ENCODE results near the gene TBC1D2. TPM values are rescaled to one million over a fixed set of nuclear protein-coding genes. Genes with fewer than 3 reads are reported as not detected.

TBC1D2 gene
- total and polyA plus RNA-seq, 2 of the 13 experiments (the other 11 are each of a cell fraction or from before 2014, with no cell fraction given), result 2.0 to 2.8 TPM

GRCh38 chr9:98215271-98215670, 40.2 kb downstream of the TBC1D2 start:
- H3K4me2 ChIP-seq (ENCODE audit: low read depth, low read length), result no peak overlapping the region
- in situ Hi-C loops (cut with HindIII; ENCODE audit: extremely low pct_ligation_motif_present, low pct_unique_long_range_greater_than_20kb) (no loop called here), intact Hi-C loops (cut with micrococcal nuclease; ENCODE audit: unreplicated experiment) (no loop called here)
- no peak for FAIRE-seq
- H3K27me3 ChIP-seq (ENCODE audit: control insufficient read depth in 1 of 2, insufficient read depth in 2 of 2, low read length in 2 of 2), result no peaks in the 10 kb centered on the region
- no peak for DNase-seq (ENCODE audit: low spot score)
- H3K27ac ChIP-seq (ENCODE audit: extremely low read length, insufficient read depth, low read length), result no peak overlapping the region
- H2AFZ ChIP-seq (ENCODE audit: low read length), result no peak overlapping the region
- H3K36me3 ChIP-seq (replicated peaks in 1 of 2; ENCODE audit: control insufficient read depth in 1 of 2, insufficient read depth in 2 of 2, low read length in 2 of 2), result no peaks in the 10 kb centered on the region; a peak in 1 of 5 replicates
- ChIA-PET POLR2A (no interaction called here), CTCF (ENCODE audit: low intra/inter-chr PET ratio, low total read pairs) (interaction anchor here (1.5 kb wide), 1 partner anchor 22 kb away, joined by 4 read pairs; the partner anchor contains the start of gene CORO2A)
- H3K9me3 ChIP-seq (ENCODE audit: low read length), result no peaks in the 10 kb centered on the region
- WGBS (ENCODE audit: low lambda C conversion rate), result 75% methylated on average over 5 of the region's 5 CpGs
- no peak overlapping the region for H3K9ac ChIP-seq (ENCODE audit: insufficient read depth, low read depth, low read length)
- H3K4me1 ChIP-seq (ENCODE audit: insufficient read depth, low read length), result peaks cover 19% of the 10 kb centered on the region
- H3K4me3 ChIP-seq (replicated peaks in 1 of 3; ENCODE audit: insufficient read depth in 1 of 3, low read depth in 2 of 3, low read length in 3 of 3), result no peak overlapping the region
- no peaks in the 10 kb centered on the region for H3K79me2 ChIP-seq (ENCODE audit: insufficient read depth, low read length)
- no TSS peak for BruUV-seq (replicated peaks)
- ATAC-seq, result peak; percentile 35; the same call in 2 of the 3 replicates
- no peaks in the 10 kb centered on the region for H4K20me1 ChIP-seq (ENCODE audit: insufficient read depth, low read length)
- no peak for TF ChIP-seq EZH2 (conservative IDR thresholded peaks at IDR 0.05; ENCODE audit: low read depth, low read length)
- TF ChIP-seq GATA4 (IDR thresholded peaks at IDR 0.05; ENCODE audit: borderline replicate concordance, low read depth), result no peak
- no peak for TF ChIP-seq UBTF (CRISPR knock-in tag; IDR thresholded peaks at IDR 0.05)
- no peak for TF ChIP-seq ZBTB21 (CRISPR knock-in tag; IDR thresholded peaks at IDR 0.05)
- TF ChIP-seq ZNF772 (CRISPR knock-in tag; IDR thresholded peaks at IDR 0.05), result no peak
- no peak for TF ChIP-seq ZNF496 (CRISPR knock-in tag; IDR thresholded peaks at IDR 0.05; ENCODE audit: insufficient replicate concordance)
- TF ChIP-seq ZNF10 (CRISPR knock-in tag; IDR thresholded peaks at IDR 0.05; ENCODE audit: borderline replicate concordance, low read depth), result no peak
- no peak for TF ChIP-seq HNF1B (CRISPR knock-in tag; IDR thresholded peaks at IDR 0.05)
- no peak for TF ChIP-seq PRDM15 (CRISPR knock-in tag; IDR thresholded peaks at IDR 0.05)
- no peak for TF ChIP-seq ZNF687 (CRISPR knock-in tag; IDR thresholded peaks at IDR 0.05)
- no peak for TF ChIP-seq HCFC1 (IDR thresholded peaks at IDR 0.05; ENCODE audit: low read depth, low read length)
- TF ChIP-seq XBP1 (CRISPR knock-in tag; IDR thresholded peaks at IDR 0.05), result no peak
- no peak for TF ChIP-seq TSC22D2 (CRISPR knock-in tag; IDR thresholded peaks at IDR 0.05; ENCODE audit: borderline replicate concordance)

All from HepG2 (cell line).